Astrocyte (in vitro differentiated cells and primary cell): ENCODE data around the gene ASB1.

Source experiments
- CTCF ChIP-seq: IDR thresholded peaks from 2 replicates; pipeline ENCODE4 v1.5.1; 2011; ENCODE audit warnings: low read depth, mild to moderate bottlenecking, inconsistent platforms, low read length, moderate library complexity; ENCODE audit not compliant: insufficient read depth
- EZH2 ChIP-seq: IDR thresholded peaks from 2 replicates; pipeline ENCODE4 v1.6.1; 2012; ENCODE audit warnings: mild to moderate bottlenecking, low read length, inconsistent platforms; ENCODE audit not compliant: insufficient read depth

DNA sequence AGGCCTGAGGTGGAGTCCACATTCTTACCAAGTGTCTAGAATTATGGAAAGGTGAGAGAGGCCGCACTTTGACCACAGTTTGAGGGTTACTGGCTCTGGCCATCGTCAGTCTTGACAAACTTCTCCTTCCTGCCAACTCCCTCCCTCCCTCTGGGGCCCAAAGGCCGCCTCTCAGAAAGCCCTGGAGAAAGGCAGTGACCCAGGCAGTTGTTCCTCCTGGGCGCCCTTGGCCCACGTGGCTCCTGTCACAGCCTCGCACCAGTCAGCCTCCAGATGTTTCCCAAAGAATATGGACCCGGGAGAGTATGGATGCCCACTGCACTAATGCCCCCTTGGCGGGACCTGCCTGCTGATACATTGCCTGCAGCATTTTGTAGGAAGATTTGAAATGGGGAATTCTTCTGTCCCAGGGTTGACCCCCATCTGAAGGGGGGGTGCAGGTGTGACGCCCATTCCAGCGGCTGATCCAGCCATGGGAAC, 61.7 kb downstream of the ASB1 start:
- TF ChIP-seq CTCF (no peak), EZH2 (no peak)
